Mesothelial cell of epicardium (in vitro differentiated cells): ENCODE data around the gene VAMP7. TPM values are rescaled to one million over a fixed set of nuclear protein-coding genes. Genes with fewer than 3 reads are reported as not detected.
"Not testable (repeated sequence)": the region's sequence is repeated elsewhere in the genome, so short reads cannot be mapped to it uniquely, and the experiment has no call there.

Source experiments
- DNase-seq, 2 experiments: peaks; one replicate each; pipeline ENCODE4 v3.0.0; 2021; ENCODE audit warnings: low spot score in 2 of 2; ENCODE audit not compliant: unreplicated experiment in 2 of 2
- H3K27ac Mint-ChIP-seq: 2 replicates; pipeline ENCODE4 v1.8.0; 2021; ENCODE audit warnings: mixed read lengths
- H3K27me3 Mint-ChIP-seq: 2 replicates; pipeline ENCODE4 v1.8.0; 2021; ENCODE audit warnings: low read depth, mixed read lengths
- H3K36me3 Mint-ChIP-seq: 2 replicates; pipeline ENCODE4 v1.8.0; 2021; ENCODE audit warnings: mixed read lengths
- H3K4me1 Mint-ChIP-seq: 2 replicates; pipeline ENCODE4 v1.8.0; 2021; ENCODE audit warnings: mixed read lengths
- H3K4me3 Mint-ChIP-seq: 2 replicates; pipeline ENCODE4 v1.8.0; 2021; ENCODE audit warnings: mild to moderate bottlenecking, moderate library complexity, mixed read lengths
- H3K9me3 Mint-ChIP-seq: 2 replicates; pipeline ENCODE4 v1.8.0; 2021; ENCODE audit warnings: mixed read lengths
- total RNA-seq: library from RNA; stranded (reverse); gene quantifications from 3 replicates; pipeline ENCODE4 v1.2.1, GENCODE V29; 2021
- TF ChIP-seq, protein P1 (sequence below): fragments of 200-600 bp; sonication (generic); IDR thresholded peaks from one replicate; pipeline ENCODE4 v1.5.0; 2021; ENCODE audit warnings: antibody characterized with exemption; ENCODE audit not compliant: unreplicated experiment

VAMP7 gene, protein sequence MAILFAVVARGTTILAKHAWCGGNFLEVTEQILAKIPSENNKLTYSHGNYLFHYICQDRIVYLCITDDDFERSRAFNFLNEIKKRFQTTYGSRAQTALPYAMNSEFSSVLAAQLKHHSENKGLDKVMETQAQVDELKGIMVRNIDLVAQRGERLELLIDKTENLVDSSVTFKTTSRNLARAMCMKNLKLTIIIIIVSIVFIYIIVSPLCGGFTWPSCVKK
- total RNA-seq: 20.4 to 20.5 TPM (median 20.4 TPM) in 3 replicates

DNA sequence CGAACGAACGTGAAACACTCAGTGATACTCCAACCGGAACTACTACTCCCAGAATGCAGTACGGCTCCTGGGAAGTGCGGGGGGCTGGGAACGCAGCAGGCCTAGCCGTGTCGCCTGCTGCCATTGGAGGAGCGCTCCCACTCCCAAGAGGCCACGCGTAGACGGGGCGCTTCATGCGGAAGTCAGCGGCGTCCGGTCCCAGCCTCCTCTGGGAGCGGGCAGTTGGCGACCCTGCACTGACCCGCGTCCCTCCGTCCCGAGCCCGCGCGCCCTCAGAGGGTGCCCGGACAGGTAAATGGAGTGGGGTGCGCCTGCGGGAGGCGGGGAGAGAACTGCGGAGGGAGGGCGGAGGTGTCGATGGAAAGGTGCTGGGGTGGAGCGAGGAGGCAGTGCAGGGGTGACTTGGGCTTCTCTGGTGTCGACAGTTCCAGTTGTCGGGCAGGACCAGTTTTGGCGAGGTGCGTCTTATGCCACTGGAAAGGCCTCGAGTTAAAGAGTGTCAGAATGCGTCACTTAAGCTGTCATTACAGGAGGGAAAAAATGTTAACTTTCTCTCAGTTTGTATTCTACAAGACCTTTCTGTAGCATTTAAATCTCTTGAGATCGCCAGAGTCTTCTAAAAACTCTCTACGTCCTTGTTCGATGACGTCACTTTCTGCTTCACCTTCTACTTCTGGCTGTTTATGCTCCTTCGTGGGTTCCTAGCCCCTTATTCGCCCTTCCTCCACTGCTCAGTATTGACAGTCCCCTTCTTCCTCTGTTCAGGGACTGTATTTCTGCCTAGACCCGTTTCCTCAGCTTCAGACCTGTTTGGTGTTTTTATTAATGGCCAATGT lies at the start of gene VAMP7:
Gene VAMP7, plus strand, starts transcription at position 188 of the 836 bp plus-strand sequence. CDS start 8,122 bp downstream, outside the sequence.
- peaks cover 8% of the 10 kb centered on the region for H3K4me1 Mint-ChIP-seq
- H3K27me3 Mint-ChIP-seq: no peaks in the 10 kb centered on the region
- no peaks in the 10 kb centered on the region for H3K36me3 Mint-ChIP-seq
- TF ChIP-seq, protein P1, sequence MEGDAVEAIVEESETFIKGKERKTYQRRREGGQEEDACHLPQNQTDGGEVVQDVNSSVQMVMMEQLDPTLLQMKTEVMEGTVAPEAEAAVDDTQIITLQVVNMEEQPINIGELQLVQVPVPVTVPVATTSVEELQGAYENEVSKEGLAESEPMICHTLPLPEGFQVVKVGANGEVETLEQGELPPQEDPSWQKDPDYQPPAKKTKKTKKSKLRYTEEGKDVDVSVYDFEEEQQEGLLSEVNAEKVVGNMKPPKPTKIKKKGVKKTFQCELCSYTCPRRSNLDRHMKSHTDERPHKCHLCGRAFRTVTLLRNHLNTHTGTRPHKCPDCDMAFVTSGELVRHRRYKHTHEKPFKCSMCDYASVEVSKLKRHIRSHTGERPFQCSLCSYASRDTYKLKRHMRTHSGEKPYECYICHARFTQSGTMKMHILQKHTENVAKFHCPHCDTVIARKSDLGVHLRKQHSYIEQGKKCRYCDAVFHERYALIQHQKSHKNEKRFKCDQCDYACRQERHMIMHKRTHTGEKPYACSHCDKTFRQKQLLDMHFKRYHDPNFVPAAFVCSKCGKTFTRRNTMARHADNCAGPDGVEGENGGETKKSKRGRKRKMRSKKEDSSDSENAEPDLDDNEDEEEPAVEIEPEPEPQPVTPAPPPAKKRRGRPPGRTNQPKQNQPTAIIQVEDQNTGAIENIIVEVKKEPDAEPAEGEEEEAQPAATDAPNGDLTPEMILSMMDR: no peak
- H3K27ac Mint-ChIP-seq: peak within 1 kb of the TSS; percentile 93
- peak; percentile 50 to 75 for DNase-seq
- H3K4me3 Mint-ChIP-seq: peak within 1 kb of the TSS; percentile 86
- peaks cover 7% of the 10 kb centered on the region for H3K9me3 Mint-ChIP-seq

DNA sequence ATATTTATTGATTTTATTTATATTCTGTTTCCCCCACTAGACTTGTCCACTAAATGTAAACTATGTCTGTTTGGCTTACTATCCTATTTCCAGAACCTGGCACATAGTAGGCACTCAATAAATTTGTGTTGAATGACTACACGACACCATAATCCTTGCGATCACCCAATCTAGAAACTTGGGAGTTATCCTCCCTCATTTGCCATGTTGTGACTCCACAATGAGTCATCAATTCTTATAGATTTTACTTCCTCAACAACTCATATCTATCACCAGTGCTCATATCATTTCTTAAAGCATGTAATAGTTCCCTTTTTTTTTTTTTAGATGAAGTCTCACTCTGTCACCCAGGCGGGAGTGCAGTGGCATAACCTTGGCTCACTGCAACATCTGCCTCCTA lies 39.9 kb upstream of the VAMP7 start:
- Mint-ChIP-seq H3K4me3 (no peak overlapping the region), H3K9me3 (peaks cover 61% of the 10 kb centered on the region), H3K4me1 (no peaks in the 10 kb centered on the region), H3K36me3 (no peaks in the 10 kb centered on the region), H3K27me3 (no peaks in the 10 kb centered on the region), H3K27ac (no peak overlapping the region)
- no peak for DNase-seq
- TF ChIP-seq, protein P1: no peak

DNA sequence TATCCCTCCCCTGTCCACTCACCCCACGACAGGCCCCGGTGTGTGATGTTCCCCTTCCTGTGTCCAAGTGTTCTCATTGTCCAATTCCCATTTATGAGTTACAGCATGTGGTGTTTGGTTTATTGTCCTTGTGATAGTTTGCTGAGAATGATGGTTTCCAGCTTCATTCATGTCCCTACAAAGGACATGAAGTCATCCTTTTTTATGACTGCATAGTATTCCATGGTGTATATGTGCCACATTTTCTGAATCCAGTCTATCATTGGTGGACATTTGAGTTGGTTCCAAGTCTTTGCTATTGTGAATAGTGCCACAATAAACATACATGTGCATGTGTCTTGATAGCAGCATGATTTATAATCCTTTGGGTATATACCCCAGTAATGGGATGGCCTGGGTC lies 29.4 kb upstream of the VAMP7 start:
- not testable (repeated sequence) for H3K4me1 Mint-ChIP-seq, H3K27me3 Mint-ChIP-seq, H3K4me3 Mint-ChIP-seq, H3K27ac Mint-ChIP-seq, H3K36me3 Mint-ChIP-seq, DNase-seq
- H3K9me3 Mint-ChIP-seq: peaks cover 31% of the 10 kb centered on the region

DNA sequence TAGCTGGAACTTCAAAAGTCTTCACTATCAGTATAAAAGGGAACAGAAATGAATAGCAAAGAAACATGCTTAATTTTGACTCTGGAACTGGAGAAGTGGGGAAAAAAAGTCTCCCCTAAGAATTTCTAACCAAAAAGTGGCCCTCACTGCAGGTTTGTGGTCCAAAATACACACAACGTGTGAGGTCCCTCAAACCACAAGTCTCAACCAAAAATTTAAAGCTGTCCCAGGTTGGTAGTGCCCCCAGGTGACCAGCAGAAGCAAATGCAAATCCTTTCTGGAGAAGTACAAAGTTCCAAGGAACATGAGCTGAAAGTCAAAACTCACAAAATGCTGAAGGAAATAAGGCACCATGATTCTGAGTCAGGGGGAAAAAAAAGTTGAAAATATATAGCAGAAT lies 23.6 kb upstream of the VAMP7 start:
- no peak for DNase-seq
- no peaks in the 10 kb centered on the region for H3K36me3 Mint-ChIP-seq
- peaks cover 19% of the 10 kb centered on the region for H3K9me3 Mint-ChIP-seq
- no peaks in the 10 kb centered on the region for H3K27me3 Mint-ChIP-seq
- H3K4me1 Mint-ChIP-seq: no peaks in the 10 kb centered on the region
- H3K4me3 Mint-ChIP-seq: no peak overlapping the region
- TF ChIP-seq, protein P1: no peak
- H3K27ac Mint-ChIP-seq: no peak overlapping the region

- H3K4me1 Mint-ChIP-seq: no peaks in the 10 kb centered on the region
- no peak for DNase-seq
- no peaks in the 10 kb centered on the region for H3K27me3 Mint-ChIP-seq
- no peaks in the 10 kb centered on the region for H3K36me3 Mint-ChIP-seq
- TF ChIP-seq, protein P1: no peak
- no peak overlapping the region for H3K4me3 Mint-ChIP-seq
- no peak overlapping the region for H3K27ac Mint-ChIP-seq
- H3K9me3 Mint-ChIP-seq: peaks cover 45% of the 10 kb centered on the region
Observed at GRCh38 chrX:155864655-155865054, 16.5 kb upstream of the VAMP7 start.

GRCh38 chrX:155865193-155865592 lies 16.0 kb upstream of the VAMP7 start:
- no peaks in the 10 kb centered on the region for H3K36me3 Mint-ChIP-seq
- H3K27ac Mint-ChIP-seq: no peak overlapping the region
- no peaks in the 10 kb centered on the region for H3K4me1 Mint-ChIP-seq
- no peak for DNase-seq
- TF ChIP-seq, protein P1: no peak
- H3K9me3 Mint-ChIP-seq: peaks cover 48% of the 10 kb centered on the region
- no peak overlapping the region for H3K4me3 Mint-ChIP-seq
- H3K27me3 Mint-ChIP-seq: no peaks in the 10 kb centered on the region
